ENCODE data around the gene TPRX2.
"Not testable (repeated sequence)": the region's sequence is repeated elsewhere in the genome, so short reads cannot be mapped to it uniquely, and the experiment has no call there.

GRCh38 chr19:47818221-47818620, 40.8 kb upstream of the TPRX2 start:
- not testable (repeated sequence) for TF ChIP-seq POLR2A, CTCF (IDR thresholded peaks at IDR 0.05)

Data from Peyer's patch (tissue), 4 donors.